ENCODE measurements around the gene NRAS. TPM values are rescaled to one million over a fixed set of nuclear protein-coding genes. Genes with fewer than 3 reads are reported as not detected.

The NRAS gene
- polyA plus RNA-seq, 1 donor (not counting 4 experiments of a cell fraction or from before 2014, with no cell fraction given): 49.5 TPM

DNA sequence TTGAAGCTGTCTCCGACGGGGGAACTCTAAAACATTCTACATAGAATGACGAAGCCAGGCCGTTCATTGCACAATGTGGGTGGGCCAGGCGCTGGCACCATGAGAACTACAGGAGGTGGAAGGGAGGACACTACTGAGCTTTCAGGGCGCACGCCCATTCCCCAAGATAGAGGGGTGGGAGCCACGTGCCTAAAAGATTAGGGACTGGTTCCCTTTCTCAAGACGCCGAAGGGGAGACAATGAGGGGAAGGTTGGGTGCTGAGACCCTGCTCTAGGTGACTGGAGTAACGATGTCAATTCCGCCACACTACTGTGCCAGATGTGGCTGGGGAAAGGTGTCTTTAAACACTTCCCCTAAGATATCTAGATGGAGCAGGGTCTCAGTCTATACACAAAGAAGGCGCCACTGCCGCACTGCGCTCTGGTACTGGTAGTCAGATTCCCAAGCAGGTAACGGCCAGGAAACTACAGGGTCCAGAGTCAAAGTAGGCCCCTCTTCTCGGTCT, 40.4 kb upstream of the NRAS start:
- Histone ChIP-seq H3K4me3 (ENCODE audit: control insufficient read depth in 2 of 3, extremely low read depth in 1 of 3, insufficient read depth in 2 of 3, low read depth in 1 of 3, low read length in 3 of 3) (peak overlapping the region; percentile 79 to 99 (median 94)), H3K27ac (ENCODE audit: control insufficient read depth, insufficient read depth, low read length) (peak overlapping the region; percentile 99), H3K79me2 (ENCODE audit: control insufficient read depth, insufficient read depth, low read length) (peaks cover 57% of the 10 kb centered on the region), H3K9ac (ENCODE audit: control insufficient read depth, extremely low read depth, insufficient read depth, low read length) (peak overlapping the region; percentile 100), H3K9me3 (ENCODE audit: control insufficient read depth, low read depth, low read length) (no peaks in the 10 kb centered on the region), H3K27me3 (ENCODE audit: control insufficient read depth, extremely low read depth, insufficient read depth, low read length) (no peaks in the 10 kb centered on the region), H3K4me1 (ENCODE audit: control insufficient read depth, extremely low read depth, insufficient read depth, low read length) (peaks cover 30% of the 10 kb centered on the region), H3K36me3 (ENCODE audit: control insufficient read depth in 2 of 2, extremely low read depth in 1 of 2, insufficient read depth in 2 of 2, low read length in 2 of 2) (peaks cover 0 to 3% of the 10 kb centered on the region in 2 experiments), H3K9me1 (ENCODE audit: control insufficient read depth, extremely low read depth, insufficient read depth, low read length) (peaks cover 4% of the 10 kb centered on the region), H2AFZ (ENCODE audit: control insufficient read depth, low read length) (no peak overlapping the region), H3K4me2 (ENCODE audit: control insufficient read depth, extremely low read depth, insufficient read depth, low read depth, low read length) (peak overlapping the region; percentile 92), H4K20me1 (ENCODE audit: control insufficient read depth, extremely low read depth, insufficient read depth, low read length) (peaks cover 40% of the 10 kb centered on the region)
- FAIRE-seq: no peak
- TF ChIP-seq, protein P1, sequence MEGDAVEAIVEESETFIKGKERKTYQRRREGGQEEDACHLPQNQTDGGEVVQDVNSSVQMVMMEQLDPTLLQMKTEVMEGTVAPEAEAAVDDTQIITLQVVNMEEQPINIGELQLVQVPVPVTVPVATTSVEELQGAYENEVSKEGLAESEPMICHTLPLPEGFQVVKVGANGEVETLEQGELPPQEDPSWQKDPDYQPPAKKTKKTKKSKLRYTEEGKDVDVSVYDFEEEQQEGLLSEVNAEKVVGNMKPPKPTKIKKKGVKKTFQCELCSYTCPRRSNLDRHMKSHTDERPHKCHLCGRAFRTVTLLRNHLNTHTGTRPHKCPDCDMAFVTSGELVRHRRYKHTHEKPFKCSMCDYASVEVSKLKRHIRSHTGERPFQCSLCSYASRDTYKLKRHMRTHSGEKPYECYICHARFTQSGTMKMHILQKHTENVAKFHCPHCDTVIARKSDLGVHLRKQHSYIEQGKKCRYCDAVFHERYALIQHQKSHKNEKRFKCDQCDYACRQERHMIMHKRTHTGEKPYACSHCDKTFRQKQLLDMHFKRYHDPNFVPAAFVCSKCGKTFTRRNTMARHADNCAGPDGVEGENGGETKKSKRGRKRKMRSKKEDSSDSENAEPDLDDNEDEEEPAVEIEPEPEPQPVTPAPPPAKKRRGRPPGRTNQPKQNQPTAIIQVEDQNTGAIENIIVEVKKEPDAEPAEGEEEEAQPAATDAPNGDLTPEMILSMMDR (optimal IDR thresholded peaks at IDR 0.05 in 1 of 3, IDR thresholded peaks at IDR 0.05 in 1 of 3, conservative IDR thresholded peaks at IDR 0.05 in 1 of 3; ENCODE audit: extremely low read depth in 1 of 3, insufficient read depth in 2 of 3, low read length in 3 of 3): no peak
- no peak for TF ChIP-seq EZH2 (IDR thresholded peaks at IDR 0.05; ENCODE audit: low read length)
- dilution Hi-C loops (cut with MboI; ENCODE audit: extremely low pct_ligation_motif_present, low sequenced_read_pairs): no loop called here
- no peak for DNase-seq (ENCODE audit: low read depth, low spot score)

DNA sequence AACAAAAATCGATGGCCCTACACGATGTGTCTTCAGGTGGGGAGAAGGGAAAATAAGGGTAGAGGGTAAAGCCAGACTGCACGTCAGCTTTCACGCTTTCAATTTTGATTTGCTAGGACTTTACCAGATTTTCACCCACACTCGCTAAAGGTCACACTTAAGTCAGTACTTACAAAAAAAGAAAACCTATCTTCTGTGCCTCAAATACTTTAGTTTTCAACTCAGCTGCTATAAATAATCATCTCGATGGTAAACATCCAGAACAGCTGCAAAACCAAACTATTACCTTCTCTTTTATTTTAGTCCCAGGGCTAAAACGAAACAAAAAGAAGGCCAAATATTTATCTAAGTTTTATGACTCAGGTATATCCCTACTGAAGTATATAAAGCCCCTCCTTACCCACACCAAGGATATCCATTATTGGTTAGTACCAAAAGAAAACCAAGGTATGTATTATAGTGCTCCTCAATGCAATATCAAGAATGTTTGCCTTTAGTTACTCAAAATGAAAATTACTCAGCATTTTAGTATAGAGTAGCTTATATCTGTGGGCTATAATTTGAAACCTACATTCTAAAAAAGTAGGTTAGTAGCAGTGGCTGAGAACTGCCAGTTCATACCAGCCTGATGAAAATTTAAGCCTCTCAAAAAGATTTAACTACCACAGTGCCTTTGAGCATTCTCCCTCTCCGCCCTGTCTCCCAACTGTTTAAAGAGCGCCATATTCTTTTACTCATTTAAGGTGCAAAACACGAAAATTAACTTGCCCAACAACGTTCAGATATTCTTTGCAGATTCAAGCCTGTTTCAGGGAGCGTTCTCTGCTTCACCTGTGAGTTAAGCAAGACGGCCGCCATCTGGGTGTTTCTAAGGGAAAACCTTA, 39.7 kb upstream of the NRAS start:
- peaks cover 0 to 3% of the 10 kb centered on the region in 2 experiments for H3K36me3 ChIP-seq (ENCODE audit: control insufficient read depth in 2 of 2, extremely low read depth in 1 of 2, insufficient read depth in 2 of 2, low read length in 2 of 2)
- dilution Hi-C loops (cut with MboI; ENCODE audit: extremely low pct_ligation_motif_present, low sequenced_read_pairs): no loop called here
- peak overlapping the region; percentile 79 to 99 (median 94) for H3K4me3 ChIP-seq (ENCODE audit: control insufficient read depth in 2 of 3, extremely low read depth in 1 of 3, insufficient read depth in 2 of 3, low read depth in 1 of 3, low read length in 3 of 3)
- no peak for TF ChIP-seq EZH2 (IDR thresholded peaks at IDR 0.05; ENCODE audit: low read length)
- TF ChIP-seq, protein P1 (optimal IDR thresholded peaks at IDR 0.05 in 1 of 3, IDR thresholded peaks at IDR 0.05 in 1 of 3, conservative IDR thresholded peaks at IDR 0.05 in 1 of 3; ENCODE audit: extremely low read depth in 1 of 3, insufficient read depth in 2 of 3, low read length in 3 of 3): no peak
- H3K27ac ChIP-seq (ENCODE audit: control insufficient read depth, insufficient read depth, low read length): peak overlapping the region; percentile 99
- DNase-seq (ENCODE audit: low read depth, low spot score) (no peak), FAIRE-seq (no peak)
- H4K20me1 ChIP-seq (ENCODE audit: control insufficient read depth, extremely low read depth, insufficient read depth, low read length): peaks cover 44% of the 10 kb centered on the region
- H3K27me3 ChIP-seq (ENCODE audit: control insufficient read depth, extremely low read depth, insufficient read depth, low read length): no peaks in the 10 kb centered on the region
- peak overlapping the region; percentile 100 for H3K9ac ChIP-seq (ENCODE audit: control insufficient read depth, extremely low read depth, insufficient read depth, low read length)
- no peaks in the 10 kb centered on the region for H3K9me3 ChIP-seq (ENCODE audit: control insufficient read depth, low read depth, low read length)
- H3K4me2 ChIP-seq (ENCODE audit: control insufficient read depth, extremely low read depth, insufficient read depth, low read depth, low read length): peak overlapping the region; percentile 92
- peaks cover 64% of the 10 kb centered on the region for H3K79me2 ChIP-seq (ENCODE audit: control insufficient read depth, insufficient read depth, low read length)
- H2AFZ ChIP-seq (ENCODE audit: control insufficient read depth, low read length): no peak overlapping the region
- H3K9me1 ChIP-seq (ENCODE audit: control insufficient read depth, extremely low read depth, insufficient read depth, low read length): peaks cover 4% of the 10 kb centered on the region
- peaks cover 30% of the 10 kb centered on the region for H3K4me1 ChIP-seq (ENCODE audit: control insufficient read depth, extremely low read depth, insufficient read depth, low read length)
